SH-SY5Y (cell line): ENCODE results near the gene PSPN.

Experiments
- GATA2 ChIP-seq: IDR thresholded peaks from 2 replicates; pipeline ENCODE4 v1.6.1; 2011; ENCODE audit warnings: mild to moderate bottlenecking, low read depth, low read length
- GATA3 ChIP-seq: IDR thresholded peaks from 2 replicates; pipeline ENCODE4 v1.6.1; 2011; ENCODE audit warnings: low read depth, mild to moderate bottlenecking, low read length, moderate library complexity

- TF ChIP-seq GATA3: no peak
- no peak for TF ChIP-seq GATA2
Measured at GRCh38 chr19:6415591-6416190, 40.0 kb upstream of the PSPN start.
